Nephron (organoid): ENCODE measurements around the gene HMCN2.

Experiments used
- H3K27ac Mint-ChIP-seq, 3 experiments: 2 replicates each; pipeline ENCODE4 v1.8.0; 2020; ENCODE audit warnings: mixed read lengths in 3 of 3, mild to moderate bottlenecking in 2 of 3, moderate library complexity in 1 of 3
- H3K27me3 Mint-ChIP-seq: 2 replicates; pipeline ENCODE4 v1.8.0; 2021; ENCODE audit warnings: low read depth, mild to moderate bottlenecking, moderate library complexity, mixed read lengths
- H3K36me3 Mint-ChIP-seq: 2 replicates; pipeline ENCODE4 v1.8.0; 2020; ENCODE audit warnings: low read depth, mixed read lengths
- H3K4me1 Mint-ChIP-seq: 2 replicates; pipeline ENCODE4 v1.8.0; 2020; ENCODE audit warnings: mixed read lengths
- H3K4me3 Mint-ChIP-seq, 3 experiments: 2 replicates each; pipeline ENCODE4 v1.8.0; 2020; ENCODE audit warnings: mild to moderate bottlenecking in 3 of 3, mixed read lengths in 3 of 3, moderate library complexity in 2 of 3
- H3K9me3 Mint-ChIP-seq: 2 replicates; pipeline ENCODE4 v1.8.0; 2020; ENCODE audit warnings: mixed read lengths
- CTCF ChIP-seq, 3 experiments: fragments of 200-600 bp; sonication (generic); IDR thresholded peaks; one replicate each; pipeline ENCODE4 v1.5.0; 2021; ENCODE audit warnings: antibody characterized with exemption in 3 of 3; ENCODE audit not compliant: unreplicated experiment in 3 of 3

HMCN2 gene

DNA sequence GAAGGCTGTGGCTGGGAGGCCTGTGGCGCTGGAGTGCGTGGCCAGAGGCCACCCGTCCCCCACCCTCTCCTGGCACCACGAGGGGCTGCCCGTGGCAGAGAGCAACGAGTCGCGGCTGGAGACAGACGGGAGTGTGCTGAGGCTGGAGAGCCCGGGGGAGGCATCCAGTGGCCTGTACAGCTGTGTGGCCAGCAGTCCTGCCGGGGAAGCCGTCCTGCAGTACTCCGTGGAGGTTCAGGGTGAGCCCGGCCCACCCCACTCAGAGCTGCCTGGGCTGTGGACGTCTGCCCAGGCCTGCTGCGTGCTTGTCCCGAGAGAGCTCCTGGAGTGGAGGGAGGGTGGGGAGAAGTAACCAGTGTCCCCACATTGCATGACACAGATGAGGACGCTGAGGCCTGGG, 89.2 kb downstream of the HMCN2 start:
- Mint-ChIP-seq H3K27ac (no peak overlapping the region), H3K27me3 (peaks cover 22% of the 10 kb centered on the region), H3K36me3 (no peaks in the 10 kb centered on the region), H3K4me1 (no peaks in the 10 kb centered on the region), H3K4me3 (no peak overlapping the region), H3K9me3 (no peaks in the 10 kb centered on the region)
- TF ChIP-seq CTCF (IDR thresholded peaks at IDR 0.05; ENCODE audit: unreplicated experiment in 3 of 3), result no peak

GRCh38 chr9:130356033-130356432, 90.5 kb downstream of the HMCN2 start:
- H3K4me3 Mint-ChIP-seq, result no peak overlapping the region
- no peak overlapping the region for H3K27ac Mint-ChIP-seq
- H3K36me3 Mint-ChIP-seq, result no peaks in the 10 kb centered on the region
- H3K27me3 Mint-ChIP-seq, result peaks cover 27% of the 10 kb centered on the region
- no peaks in the 10 kb centered on the region for H3K4me1 Mint-ChIP-seq
- no peaks in the 10 kb centered on the region for H3K9me3 Mint-ChIP-seq
- TF ChIP-seq CTCF (IDR thresholded peaks at IDR 0.05; ENCODE audit: unreplicated experiment in 3 of 3), result no peak

- no peak for TF ChIP-seq CTCF (IDR thresholded peaks at IDR 0.05; ENCODE audit: unreplicated experiment in 3 of 3)
- H3K4me3 Mint-ChIP-seq, result no peak overlapping the region
Observed at GRCh38 chr9:130356877-130357584, 91.5 kb downstream of the HMCN2 start.

DNA sequence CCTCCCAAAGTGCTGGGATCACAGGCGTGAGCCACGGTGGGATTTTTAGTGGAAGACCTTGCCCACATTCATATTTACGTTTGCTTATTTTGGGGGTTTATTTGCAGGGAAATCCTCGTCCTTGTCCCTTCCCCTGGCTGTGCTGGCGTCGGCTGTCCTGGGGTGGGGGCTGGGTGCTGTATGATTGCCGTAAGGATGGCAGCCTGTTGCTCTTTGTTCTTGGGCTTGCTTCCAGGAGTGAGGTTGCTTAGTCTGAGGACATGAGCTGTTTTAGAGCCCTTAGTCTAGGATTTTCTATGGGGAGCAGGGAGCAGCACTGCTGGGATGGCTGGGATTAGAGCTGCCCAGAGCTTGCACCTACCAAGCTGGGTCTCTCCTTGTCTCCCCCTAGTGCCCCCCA, 93.4 kb downstream of the HMCN2 start:
- H3K36me3 Mint-ChIP-seq, result no peaks in the 10 kb centered on the region
- no peaks in the 10 kb centered on the region for H3K9me3 Mint-ChIP-seq
- H3K27ac Mint-ChIP-seq, result no peak overlapping the region
- H3K4me3 Mint-ChIP-seq, result no peak overlapping the region
- no peak for TF ChIP-seq CTCF (IDR thresholded peaks at IDR 0.05; ENCODE audit: unreplicated experiment in 3 of 3)
- no peaks in the 10 kb centered on the region for H3K4me1 Mint-ChIP-seq
- H3K27me3 Mint-ChIP-seq, result peaks cover 32% of the 10 kb centered on the region

More at GRCh38 chr9:130356877-130357584, 91.5 kb downstream of the HMCN2 start:
- Mint-ChIP-seq H3K9me3 (no peaks in the 10 kb centered on the region), H3K4me1 (no peaks in the 10 kb centered on the region), H3K36me3 (no peaks in the 10 kb centered on the region), H3K27me3 (peaks cover 31% of the 10 kb centered on the region), H3K27ac (no peak overlapping the region)

DNA sequence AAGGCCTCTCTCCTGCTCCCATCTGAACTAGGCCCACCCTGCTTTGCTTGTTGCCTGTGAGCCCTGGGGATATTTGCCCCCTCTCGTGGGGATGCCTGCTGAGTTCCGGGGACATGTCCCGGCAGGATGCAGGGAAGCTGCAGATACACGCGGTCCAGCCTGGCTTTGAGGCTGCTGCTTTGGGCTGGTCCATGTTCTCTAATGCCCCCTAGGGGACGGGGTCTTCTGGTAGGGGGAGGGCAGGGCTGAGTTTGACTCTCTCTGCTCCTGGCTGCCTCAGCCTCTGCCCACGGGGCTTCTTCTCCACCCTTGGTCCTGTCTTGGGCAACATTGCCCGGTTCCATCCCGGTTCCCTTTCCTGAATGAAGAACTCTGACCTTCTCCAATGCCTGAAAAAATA, 94.3 kb downstream of the HMCN2 start:
- no peaks in the 10 kb centered on the region for H3K36me3 Mint-ChIP-seq
- H3K9me3 Mint-ChIP-seq, result no peaks in the 10 kb centered on the region
- peaks cover 34% of the 10 kb centered on the region for H3K27me3 Mint-ChIP-seq
- no peak for TF ChIP-seq CTCF (IDR thresholded peaks at IDR 0.05; ENCODE audit: unreplicated experiment in 3 of 3)
- no peak overlapping the region for H3K27ac Mint-ChIP-seq
- no peaks in the 10 kb centered on the region for H3K4me1 Mint-ChIP-seq
- H3K4me3 Mint-ChIP-seq, result no peak overlapping the region

DNA sequence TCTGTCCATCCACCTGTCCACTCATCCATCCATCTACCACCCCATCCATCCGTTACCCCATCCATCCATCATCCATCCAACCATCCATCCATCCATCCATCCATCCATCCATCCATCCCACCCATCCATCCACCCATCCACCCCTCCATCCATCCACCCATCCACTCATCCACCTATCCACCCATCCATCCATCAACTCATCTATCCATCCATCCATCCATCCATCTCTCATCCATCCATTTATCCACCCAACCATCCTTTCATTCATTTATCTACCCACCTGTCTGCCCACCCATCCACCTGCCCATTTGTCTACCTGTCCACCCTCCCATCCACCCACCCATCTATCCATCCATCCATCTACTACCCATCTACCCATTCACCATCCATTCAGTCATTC, 95.1 kb downstream of the HMCN2 start:
- no peak for TF ChIP-seq CTCF (IDR thresholded peaks at IDR 0.05; ENCODE audit: unreplicated experiment in 3 of 3)
- H3K9me3 Mint-ChIP-seq, result no peaks in the 10 kb centered on the region
- H3K4me1 Mint-ChIP-seq, result no peaks in the 10 kb centered on the region
- H3K27ac Mint-ChIP-seq, result no peak overlapping the region
- no peaks in the 10 kb centered on the region for H3K36me3 Mint-ChIP-seq
- no peak overlapping the region for H3K4me3 Mint-ChIP-seq
- H3K27me3 Mint-ChIP-seq, result peaks cover 34% of the 10 kb centered on the region
